ENCODE data around the gene TSKU.
A peak's percentile ranks its signal among the peaks of the same experiment; 100 is the strongest.

TSKU gene

DNA sequence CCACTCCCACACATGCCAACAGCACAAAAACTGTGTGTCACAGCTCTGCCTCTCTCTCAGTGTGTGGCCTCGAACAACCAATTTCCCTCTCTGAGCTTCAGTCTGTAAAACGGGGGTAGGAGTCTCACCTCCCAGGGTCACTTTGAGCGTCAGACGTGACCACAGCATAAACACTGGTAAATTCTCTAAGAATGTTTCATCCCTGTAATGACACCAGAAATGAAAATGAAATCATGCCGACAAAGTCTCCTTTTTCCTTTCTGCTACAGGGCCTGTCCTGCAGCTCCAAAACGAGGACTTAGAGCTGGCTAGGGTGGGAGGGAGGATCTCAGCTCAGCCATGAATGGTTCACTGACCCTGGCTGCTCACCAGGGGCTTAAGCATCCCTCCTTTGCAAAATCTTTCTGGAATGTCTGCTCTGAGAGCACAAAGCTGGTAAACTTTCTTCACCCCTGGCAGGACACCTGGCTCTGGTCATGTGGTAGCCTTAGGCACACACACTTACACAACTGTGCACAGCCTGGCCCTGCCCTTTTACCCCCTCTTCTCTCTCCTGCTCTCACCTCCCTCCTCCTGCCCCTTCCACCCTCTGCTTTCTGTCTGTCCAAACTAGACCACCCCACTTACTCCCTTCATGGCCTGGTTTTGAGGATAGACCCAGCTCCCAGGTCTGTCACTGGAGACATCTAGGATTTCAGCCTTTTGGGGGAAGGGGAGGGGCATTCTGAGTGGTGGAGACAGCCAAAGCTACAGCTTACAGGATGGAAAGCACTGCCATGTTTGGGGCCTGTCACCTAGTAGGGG, 12.3 kb upstream of the TSKU start:
- DNase-seq (ENCODE audit: low spot score) = peak; percentile 54

DNA sequence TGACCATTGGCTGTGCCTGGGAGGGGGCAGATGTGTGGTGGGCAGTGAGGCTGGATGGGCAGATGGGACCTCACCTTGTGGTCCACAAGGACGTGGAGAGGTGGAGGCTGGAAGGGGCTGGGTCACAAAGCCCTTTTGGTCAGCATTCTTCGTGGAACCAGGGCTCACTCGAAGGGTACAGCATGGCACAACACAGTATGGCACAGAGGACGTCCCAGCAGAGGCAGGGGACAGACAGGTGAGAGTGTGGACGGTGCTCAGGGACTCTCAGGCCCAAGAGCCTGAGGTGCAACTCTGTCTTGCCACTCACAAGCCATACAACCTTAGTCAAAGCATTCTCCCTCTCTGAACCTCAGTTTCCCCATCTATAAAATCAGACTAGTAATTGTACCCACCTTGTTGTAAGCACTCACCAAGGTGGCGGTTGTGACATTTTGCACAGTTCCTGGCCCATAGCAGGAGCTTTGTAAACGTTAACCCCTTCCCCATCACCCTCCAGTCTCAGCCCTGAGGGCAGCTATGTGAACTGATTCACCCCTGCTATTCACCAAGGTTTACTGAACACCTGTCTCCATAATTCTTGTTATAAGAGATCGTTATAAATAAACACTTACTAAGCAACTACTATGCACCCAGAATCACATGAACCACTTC, 11.6 kb upstream of the TSKU start:
- DNase-seq (ENCODE audit: low spot score) = no peak

GRCh38 chr11:76772100-76772782, 10.9 kb upstream of the TSKU start:
- DNase-seq (ENCODE audit: low spot score) = no peak

DNA sequence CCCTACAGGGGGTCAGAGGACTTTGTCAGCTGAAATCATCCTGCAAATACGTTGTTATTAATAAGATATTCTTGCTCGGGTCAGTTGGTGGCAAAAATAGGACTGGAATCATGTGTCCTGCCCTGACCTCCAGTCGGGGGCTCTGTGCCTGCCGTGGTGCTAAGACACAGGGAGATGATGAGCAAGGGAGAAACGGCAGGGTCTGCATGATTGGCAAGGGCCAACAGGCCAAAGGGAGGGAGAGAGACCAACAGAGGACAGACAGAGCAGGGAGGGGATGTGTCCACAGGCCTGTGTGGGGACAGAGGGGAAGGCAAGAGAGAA, 10.4 kb upstream of the TSKU start:
- DNase-seq (ENCODE audit: low spot score) = no peak

DNA sequence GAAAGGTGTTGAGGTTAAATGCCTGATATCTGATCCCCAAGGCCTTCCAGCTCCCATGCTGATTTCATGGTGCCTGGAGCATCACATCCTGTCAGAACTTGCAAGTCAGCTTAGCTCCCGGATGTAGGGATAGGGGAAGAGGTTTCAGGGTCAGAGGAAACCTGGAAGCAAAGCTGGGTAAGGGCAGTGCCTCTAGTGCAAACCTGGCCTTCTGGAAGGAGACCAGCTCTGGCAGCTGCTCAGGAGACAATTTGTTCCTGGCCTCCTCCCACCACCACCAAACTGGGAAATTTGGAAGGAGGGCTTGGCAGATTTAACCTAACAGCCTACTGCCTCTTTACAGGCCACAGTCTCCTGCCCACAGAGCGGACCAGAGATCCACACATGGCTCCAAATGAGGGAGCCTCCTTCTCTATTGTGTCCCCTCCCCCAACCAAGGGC, 9.2 kb upstream of the TSKU start:
- no peak for DNase-seq (ENCODE audit: low spot score)

- DNase-seq (ENCODE audit: low spot score) = no peak
These were observed 6.7 kb upstream of the TSKU start for GRCh38 chr11:76776472-76776871.

GRCh38 chr11:76777305-76777704, 5.9 kb upstream of the TSKU start:
- DNase-seq (ENCODE audit: low spot score) = no peak

GRCh38 chr11:76777876-76778275, 5.3 kb upstream of the TSKU start:
- DNase-seq (ENCODE audit: low spot score) = no peak

- no peak for DNase-seq (ENCODE audit: low spot score)
These were observed 4.3 kb upstream of the TSKU start for GRCh38 chr11:76778874-76779273.

- DNase-seq (ENCODE audit: low spot score) = no peak
These were observed 1.9 kb upstream of the TSKU start for GRCh38 chr11:76781046-76781801.

GRCh38 chr11:76781807-76782530, 1.2 kb upstream of the TSKU start:
- no peak for DNase-seq (ENCODE audit: low spot score)

DNA sequence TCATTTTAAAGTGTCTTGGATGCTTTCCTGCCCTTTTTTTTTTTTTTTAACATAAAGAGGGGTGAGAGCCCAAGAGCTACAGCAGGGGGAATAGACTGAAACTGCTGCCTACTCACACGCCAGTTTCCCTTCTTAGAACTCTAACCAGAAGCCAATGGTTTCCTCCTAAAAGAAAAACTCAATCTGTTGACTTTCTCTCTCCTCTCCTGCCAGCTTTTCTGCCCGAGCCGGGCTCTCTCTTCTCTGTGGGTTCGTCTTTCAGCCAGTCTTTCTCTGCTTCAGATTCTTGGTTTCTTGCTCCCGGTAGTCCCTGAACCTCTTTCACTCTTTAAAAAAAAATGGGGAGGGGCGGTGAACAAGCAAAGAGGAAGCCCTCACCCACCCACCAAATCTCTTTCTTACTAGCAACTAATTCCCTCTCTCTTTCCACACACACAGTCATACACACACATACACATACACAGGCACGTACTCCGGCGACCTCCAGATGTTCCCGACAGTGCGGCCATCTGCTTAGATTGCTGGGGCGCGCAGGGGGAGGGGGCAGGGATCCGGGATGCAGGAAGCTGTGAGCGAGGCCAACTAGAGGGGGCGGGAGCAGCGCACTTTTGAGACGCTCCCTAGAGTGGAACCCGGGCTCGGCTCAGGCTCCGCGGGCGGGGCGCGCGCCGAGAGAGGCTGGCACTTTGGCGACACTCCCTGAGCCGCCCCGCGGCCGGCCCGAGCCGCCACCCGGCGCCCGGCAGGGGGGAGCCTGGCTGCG, 444 bp upstream of the TSKU start:
- DNase-seq (ENCODE audit: low spot score) = peak; percentile 93

- DNase-seq (ENCODE audit: low spot score) = peak; percentile 84
These were observed 999 bp downstream of the TSKU start for GRCh38 chr11:76783896-76784813.

GRCh38 chr11:76785513-76785912, 2.4 kb downstream of the TSKU start:
- DNase-seq (ENCODE audit: low spot score) = no peak

GRCh38 chr11:76786016-76786415, 2.9 kb downstream of the TSKU start:
- DNase-seq (ENCODE audit: low spot score) = no peak

DNA sequence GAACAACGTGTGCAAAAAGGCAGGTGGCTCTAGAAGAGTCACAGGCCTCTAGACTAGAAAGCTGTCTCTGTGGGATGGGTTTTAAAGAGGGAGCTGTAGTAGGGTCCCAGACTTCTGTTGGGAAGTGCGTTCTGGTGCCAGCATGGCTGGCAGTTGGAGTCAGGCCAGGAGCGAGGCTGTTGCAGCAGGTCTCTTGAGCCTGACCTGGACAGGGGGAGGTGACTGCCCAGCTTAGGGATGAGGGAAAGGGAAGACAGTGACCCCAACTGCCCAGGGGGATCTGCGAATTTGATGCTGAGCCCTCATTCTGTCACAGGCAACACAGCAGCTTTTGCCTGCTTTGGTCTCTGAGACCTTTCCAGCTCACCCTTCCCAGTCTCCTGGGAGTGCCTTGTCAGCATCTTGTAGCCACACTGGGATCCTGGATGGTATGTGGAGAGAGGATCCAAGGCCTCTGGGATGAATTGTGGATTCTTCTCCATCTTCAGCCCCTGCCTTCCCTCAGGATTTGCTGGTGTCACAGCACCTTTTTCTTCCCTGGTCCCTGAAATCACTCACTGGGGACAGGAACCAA, 3.4 kb downstream of the TSKU start:
- DNase-seq (ENCODE audit: low spot score) = no peak

DNA sequence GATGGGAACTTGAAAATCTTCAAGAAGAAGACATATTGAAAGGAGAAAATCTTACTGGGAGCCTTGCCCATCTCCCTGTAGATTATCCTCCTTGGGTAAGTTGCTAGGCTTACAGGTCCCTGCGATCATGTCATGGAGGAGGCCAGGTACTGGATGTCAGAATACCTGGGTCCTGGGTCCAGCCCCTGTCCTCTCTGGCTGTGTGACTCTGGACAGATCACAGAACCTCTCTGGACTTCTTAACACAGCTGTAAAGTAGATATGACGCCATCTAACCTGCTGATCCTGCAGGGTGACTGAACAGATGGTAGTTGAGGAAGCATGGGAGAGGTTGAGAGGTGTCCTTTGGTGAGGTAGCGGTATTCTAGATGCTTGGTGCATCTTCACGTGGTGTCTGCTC, 4.1 kb downstream of the TSKU start:
- DNase-seq (ENCODE audit: low spot score) = no peak

- no peak for DNase-seq (ENCODE audit: low spot score)
These were observed 4.9 kb downstream of the TSKU start for GRCh38 chr11:76787911-76788596.

Measured in SW480 (cell line).